Measurements from ENCODE around the gene SMIM15. TPM values are rescaled to one million over a fixed set of nuclear protein-coding genes. Genes with fewer than 3 reads are reported as not detected.

SMIM15 gene
- total RNA-seq: 10 to 100 TPM in 2 of 4 donors, 1 to 10 TPM in 2; 6.2 to 17.1 (median 10.4) TPM

- Histone ChIP-seq H3K36me3 (peaks cover 0 to 11% of the 10 kb centered on the region in 2 donors), H3K27me3 (no peaks in the 10 kb centered on the region), H3K27ac (peak within 1 kb of the TSS; percentile 87 to 95 (median 93)), H3K4me1 (peaks cover 14 to 26% of the 10 kb centered on the region in 2 donors), H3K9me3 (no peaks in the 10 kb centered on the region), H3K4me3 (peak within 1 kb of the TSS; percentile 87 to 99 (median 94))
- ATAC-seq: peak; percentile 94 to 96
- TF ChIP-seq POLR2A (IDR thresholded peaks at IDR 0.05) (peak; percentile 42 to 68), CTCF (IDR thresholded peaks at IDR 0.05 in 4 of 5, conservative IDR thresholded peaks at IDR 0.05 in 1 of 5) (no peak)
- peak; percentile 75 to 85 for DNase-seq
- in situ Hi-C loops (cut with MboI; ENCODE audit: low sequenced_read_pairs in 4 of 4): loop anchor here in 3 of 4 donors (10.0 to 25.0 kb wide), 2 partner anchors 163 to 175 kb away; partner anchors contain the start of gene ZSWIM6 (in 2 of the 3)
- intact Hi-C loops (cut with DNase I; ENCODE audit: low total_unique reads): loop anchor here (1.0 to 10.0 kb wide), 4 partner anchors 143 to 245 kb away; partner anchors contain the start of genes ERCC8 and NDUFAF2
These were observed at the start of gene SMIM15 for GRCh38 chr5:61162010-61162831. TSS of gene SMIM15 (minus strand) at chr5:61162468. CDS start at chr5:61160171, 2,297 bp downstream.

GRCh38 chr5:61207884-61208283 lies 45.6 kb upstream of the SMIM15 start:
- DNase-seq (no peak), ATAC-seq (no peak)
- Histone ChIP-seq H3K9me3 (peaks cover 0 to 9% (median 0%) of the 10 kb centered on the region in 3 donors), H3K27me3 (no peaks in the 10 kb centered on the region), H3K27ac (no peak overlapping the region), H3K36me3 (no peaks in the 10 kb centered on the region), H3K4me3 (no peak overlapping the region), H3K4me1 (peaks cover 0 to 6% of the 10 kb centered on the region in 2 donors)
- intact Hi-C loops (cut with DNase I; ENCODE audit: low total_unique reads) (no loop called here), in situ Hi-C loops (cut with MboI; ENCODE audit: low sequenced_read_pairs in 4 of 4) (no loop called here)
- TF ChIP-seq CTCF (IDR thresholded peaks at IDR 0.05 in 4 of 5, conservative IDR thresholded peaks at IDR 0.05 in 1 of 5): no peak
- no peak for TF ChIP-seq POLR2A (IDR thresholded peaks at IDR 0.05)

GRCh38 chr5:61205013-61205412 lies 42.7 kb upstream of the SMIM15 start:
- Histone ChIP-seq H3K27me3 (no peaks in the 10 kb centered on the region), H3K36me3 (no peaks in the 10 kb centered on the region), H3K4me3 (no peak overlapping the region), H3K27ac (no peak overlapping the region), H3K4me1 (no peaks in the 10 kb centered on the region), H3K9me3 (peaks cover 0 to 9% (median 0%) of the 10 kb centered on the region in 3 donors)
- in situ Hi-C loops (cut with MboI; ENCODE audit: low sequenced_read_pairs in 4 of 4) (no loop called here), intact Hi-C loops (cut with DNase I; ENCODE audit: low total_unique reads) (no loop called here)
- DNase-seq: no peak
- ATAC-seq: no peak
- TF ChIP-seq CTCF (IDR thresholded peaks at IDR 0.05 in 4 of 5, conservative IDR thresholded peaks at IDR 0.05 in 1 of 5) (no peak), POLR2A (IDR thresholded peaks at IDR 0.05) (no peak)

GRCh38 chr5:61202213-61202612 lies 39.9 kb upstream of the SMIM15 start:
- DNase-seq (no peak), ATAC-seq (no peak)
- TF ChIP-seq CTCF (IDR thresholded peaks at IDR 0.05 in 4 of 5, conservative IDR thresholded peaks at IDR 0.05 in 1 of 5): no peak
- no peak for TF ChIP-seq POLR2A (IDR thresholded peaks at IDR 0.05)
- no peaks in the 10 kb centered on the region for H3K4me1 ChIP-seq
- no peaks in the 10 kb centered on the region for H3K9me3 ChIP-seq
- H3K36me3 ChIP-seq: no peaks in the 10 kb centered on the region
- intact Hi-C loops (cut with DNase I; ENCODE audit: low total_unique reads): no loop called here
- no peak overlapping the region for H3K27ac ChIP-seq
- H3K4me3 ChIP-seq: no peak overlapping the region
- no peaks in the 10 kb centered on the region for H3K27me3 ChIP-seq
- in situ Hi-C loops (cut with MboI; ENCODE audit: low sequenced_read_pairs in 4 of 4): no loop called here
